Stimulated activated CD8-positive, alpha-beta memory T cell treated with anti-CD3 and anti-CD28 coated beads, Interleukin-4, amount 100 ng/mL, for 1 hour (primary cell): ENCODE results near the gene PAK2.
"Not testable (repeated sequence)": the region's sequence is repeated elsewhere in the genome, so short reads cannot be mapped to it uniquely, and the experiment has no call there.

Experiments used
- DNase-seq, 2 donors: peaks; one replicate each; pipeline ENCODE4 v3.0.0-alpha.2; 2020; ENCODE audit warnings: low read depth in 2 of 2, low spot score in 1 of 2

PAK2 gene

DNA sequence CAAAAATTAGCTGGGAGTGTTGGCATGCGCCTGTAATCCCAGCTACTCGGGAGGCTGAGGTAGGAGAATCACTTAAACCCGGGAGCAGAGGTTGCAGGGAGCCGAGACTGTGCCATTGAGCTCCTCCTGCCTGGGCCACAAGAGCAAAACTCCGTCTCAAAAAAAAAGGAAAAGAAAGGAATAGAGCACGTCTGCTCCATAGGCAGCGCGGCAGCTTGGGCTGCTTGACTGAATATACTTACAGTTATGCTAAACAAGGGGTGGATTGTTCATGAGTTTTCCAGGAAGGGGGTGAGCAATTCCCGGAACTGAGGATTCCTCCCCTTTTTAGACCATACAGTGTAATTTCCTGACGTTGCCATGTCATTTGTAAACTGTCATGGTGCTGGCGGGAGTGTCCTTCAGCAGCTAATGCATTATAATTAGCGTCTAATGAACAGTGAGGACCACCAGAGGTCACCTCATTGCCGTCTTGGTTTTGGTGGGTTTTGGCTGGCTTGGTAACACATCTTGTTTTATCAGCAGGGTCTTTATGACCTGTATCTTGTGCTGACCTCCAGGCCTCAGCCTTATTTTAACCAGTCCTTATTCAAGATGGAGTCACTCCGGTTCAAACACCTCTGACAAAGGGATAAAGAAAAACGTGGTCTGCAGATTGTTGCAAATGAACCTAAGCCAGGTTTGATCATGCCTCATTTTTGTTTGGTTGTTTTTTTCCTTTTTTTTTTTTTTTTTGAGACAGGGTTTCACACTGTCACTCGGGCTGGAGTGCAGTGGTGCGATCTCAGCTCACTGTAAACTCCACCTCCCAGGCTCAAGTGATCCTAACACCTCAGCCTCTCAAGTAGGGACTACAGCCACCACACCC, 103.1 kb downstream of the PAK2 start:
- no peak for DNase-seq

DNA sequence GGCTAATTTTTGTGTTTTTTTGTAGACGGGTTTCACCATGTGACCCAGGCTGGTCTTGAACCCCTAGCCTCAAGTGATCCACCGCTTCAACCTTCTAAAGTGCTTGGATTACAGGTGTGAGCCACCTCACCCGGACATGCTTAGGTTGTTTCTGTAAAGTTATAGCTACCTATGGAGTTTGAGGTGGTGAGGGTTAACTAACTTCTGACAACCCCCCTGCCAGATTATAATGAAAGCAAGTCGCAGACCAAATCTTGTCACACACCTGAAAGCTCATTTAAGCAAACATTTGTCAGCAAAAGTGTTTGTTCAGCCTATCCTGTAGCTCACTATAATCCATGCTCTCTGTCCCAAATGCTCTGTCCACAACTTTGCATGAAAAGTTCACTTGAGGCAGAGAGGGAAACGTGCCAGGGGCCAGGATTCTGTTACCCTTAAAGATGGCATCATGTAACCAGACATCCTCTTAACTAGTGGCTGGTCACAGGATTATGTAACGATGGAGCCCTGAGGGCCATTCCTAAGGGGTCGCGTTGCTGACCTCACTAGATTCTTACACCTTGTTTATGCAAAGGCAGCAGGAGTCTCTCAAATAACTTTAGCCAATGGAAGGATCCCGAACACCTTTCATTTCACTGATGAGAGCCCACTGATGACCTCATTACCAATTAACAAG, 103.9 kb downstream of the PAK2 start:
- no peak for DNase-seq

DNA sequence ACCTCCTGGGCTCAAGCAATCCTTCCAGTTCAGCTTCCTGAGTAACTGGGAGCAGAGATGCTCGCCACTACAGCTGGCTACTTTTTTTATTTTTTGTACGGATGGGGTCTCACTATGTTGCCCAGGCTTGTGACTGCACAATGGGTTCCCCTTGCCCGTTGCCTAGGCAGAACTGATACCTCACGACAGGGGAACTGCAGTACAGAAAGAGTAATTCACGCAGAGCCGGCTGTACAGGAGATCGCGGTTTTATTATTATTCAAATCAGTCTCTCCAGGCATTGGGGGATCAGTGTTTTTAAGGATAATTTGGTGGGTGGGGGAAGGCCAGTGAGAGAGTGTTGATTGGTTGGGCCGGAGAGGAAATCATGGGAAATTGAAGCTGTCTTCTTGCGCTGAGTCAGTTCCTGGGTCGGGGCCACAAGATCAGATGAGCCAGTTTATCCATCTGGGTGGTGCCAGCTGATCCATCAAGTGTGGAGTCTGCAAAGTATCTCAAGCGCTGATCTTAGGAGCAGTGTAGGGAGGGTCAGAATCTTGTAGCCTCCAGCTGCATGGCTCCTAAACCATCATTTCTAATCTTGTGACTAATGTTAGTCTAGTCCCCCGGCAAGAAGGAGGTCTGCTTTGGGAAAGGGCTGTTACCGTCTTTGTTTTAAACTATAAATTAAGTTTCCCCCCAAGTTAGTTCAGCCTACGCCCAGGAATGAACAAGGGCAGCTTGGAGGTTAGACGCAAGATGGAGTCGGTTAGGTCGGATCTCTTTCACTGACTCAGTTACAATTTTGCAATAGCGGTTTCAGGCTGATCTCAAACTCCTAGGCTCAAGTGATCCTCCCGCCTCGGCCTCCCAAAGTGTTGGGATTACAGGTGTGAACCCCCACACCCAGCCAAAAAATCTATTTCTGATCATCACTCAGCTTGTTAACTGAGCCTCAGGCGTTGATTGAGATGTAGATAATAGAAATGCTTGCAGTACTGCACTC, 104.9 kb downstream of the PAK2 start:
- DNase-seq = not testable (repeated sequence)

DNA sequence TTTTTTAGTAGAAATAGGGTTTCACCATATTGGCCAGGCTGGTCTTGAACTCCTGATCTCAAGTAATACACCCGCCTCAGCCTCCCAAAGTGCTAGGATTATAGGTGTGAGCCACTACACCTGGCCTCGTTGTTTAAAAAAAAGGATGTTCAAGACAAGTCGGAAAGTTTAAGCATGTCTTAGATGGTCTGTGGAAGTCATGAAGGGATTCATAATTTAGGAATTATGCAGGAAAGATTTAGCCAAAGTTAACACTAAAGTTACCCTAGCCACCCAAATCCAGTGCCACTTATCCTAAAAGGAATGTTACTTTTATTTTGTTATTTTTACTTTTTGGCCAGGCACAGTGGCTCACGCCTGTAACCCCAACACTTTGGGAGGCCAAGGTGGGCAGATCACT, 108.7 kb downstream of the PAK2 start:
- DNase-seq = not testable (repeated sequence)

DNA sequence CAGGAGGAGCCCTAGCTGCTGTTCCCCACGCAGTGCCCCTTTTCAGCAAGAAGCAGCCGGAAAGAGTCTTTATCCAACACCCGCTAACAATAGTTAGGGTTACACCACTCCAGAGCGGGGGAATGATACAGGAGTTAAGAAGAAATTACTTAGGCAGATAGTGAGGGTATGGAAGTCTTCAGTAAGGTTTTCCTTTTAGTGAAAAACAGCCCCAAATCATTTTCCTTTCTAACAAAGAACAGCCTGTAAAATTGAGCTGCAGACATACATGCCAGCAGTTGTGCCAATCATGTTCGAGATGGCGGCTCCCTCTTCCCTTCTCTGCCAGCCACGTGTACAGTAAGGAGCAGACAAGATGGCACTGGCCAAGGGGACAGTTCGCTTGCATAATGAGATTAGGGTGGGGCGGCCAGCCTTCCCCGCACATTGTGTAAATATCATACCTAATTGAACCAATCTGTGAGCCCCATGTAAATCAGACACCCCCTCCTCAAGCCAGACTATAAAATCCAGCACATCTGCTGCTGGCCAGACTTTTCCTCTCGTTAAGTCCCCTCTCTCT, 109.6 kb downstream of the PAK2 start:
- DNase-seq = no peak

DNA sequence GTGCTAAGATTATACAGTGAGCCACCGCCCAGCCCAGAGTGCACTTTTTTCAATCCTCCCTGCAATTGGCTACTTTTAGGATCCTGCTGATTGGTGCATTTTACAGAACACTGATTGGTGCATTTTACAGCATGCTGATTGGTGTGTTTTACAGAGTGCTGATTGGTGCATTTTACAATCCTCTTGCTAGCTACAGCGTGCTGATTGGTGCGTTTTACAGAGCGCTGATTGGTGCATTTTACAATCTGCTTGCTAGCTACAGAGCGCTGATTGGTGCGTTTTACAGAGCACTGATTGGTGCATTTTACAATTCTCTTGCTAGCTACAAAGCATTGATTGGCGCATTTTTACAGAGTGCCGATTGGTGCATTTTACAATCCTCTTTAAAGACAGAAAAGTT, 123.3 kb downstream of the PAK2 start:
- DNase-seq = not testable (repeated sequence)

DNA sequence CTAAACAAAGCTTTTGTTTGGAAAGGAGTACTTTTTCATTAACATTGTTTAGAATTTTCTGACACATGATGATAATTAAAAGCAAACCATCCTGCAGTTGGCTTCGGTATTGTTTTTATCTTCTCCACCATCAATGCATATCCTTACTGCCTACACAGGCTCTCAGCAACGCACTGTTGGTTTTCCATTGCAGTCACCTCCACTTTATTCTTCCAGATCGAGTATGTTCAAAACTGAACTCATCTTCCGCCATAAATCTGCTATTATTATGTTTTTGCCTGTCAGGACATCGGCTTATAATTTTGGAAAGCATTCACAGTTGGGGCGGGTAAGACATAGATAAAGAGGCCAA, 127.5 kb downstream of the PAK2 start:
- DNase-seq = no peak

DNA sequence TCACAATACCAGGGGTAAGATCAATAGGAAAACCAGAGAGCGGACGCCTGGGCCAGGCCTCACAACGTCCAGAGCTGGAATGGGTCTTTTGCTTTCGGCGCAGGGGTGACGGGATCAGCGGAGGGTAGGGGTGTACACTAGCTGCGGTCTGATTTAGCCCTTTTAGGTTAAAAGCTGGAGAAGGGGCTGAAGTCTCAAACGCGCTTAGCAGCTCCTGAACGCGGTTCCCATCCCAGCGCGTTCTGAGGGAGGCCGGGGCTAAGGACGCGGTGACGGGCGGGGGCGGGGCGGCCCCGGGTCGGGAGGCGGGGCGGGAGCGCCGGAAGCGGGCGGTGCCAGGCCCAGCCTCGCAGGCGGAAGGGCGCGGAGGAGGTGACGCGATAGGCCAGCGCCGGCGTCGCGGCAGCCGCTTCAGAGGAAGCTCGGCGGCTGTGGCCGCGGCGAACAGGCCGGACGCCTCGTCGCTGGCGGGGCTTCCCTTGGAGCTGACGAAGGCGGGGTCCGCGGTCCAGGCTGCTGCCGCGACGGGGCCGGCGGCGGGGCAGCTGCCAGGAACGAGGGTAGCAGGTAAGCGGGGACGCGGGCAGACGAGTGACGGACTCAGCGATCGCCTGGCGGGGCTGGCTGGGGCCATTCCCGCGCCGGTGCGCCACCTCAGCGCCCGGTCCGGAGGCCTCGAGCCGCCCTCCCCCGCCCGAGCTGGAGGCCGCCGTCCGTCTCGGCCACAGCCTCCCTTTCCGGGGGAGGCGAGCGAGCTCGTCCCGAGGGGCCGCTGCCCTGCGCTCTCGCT, 128.0 kb downstream of the PAK2 start, which contains the start of gene SENP5:
Gene SENP5, plus strand, starts transcription at position 414 of the 790 bp plus-strand sequence. CDS start 17,262 bp downstream, outside the sequence.
- DNase-seq = peak; percentile 71 to 75

DNA sequence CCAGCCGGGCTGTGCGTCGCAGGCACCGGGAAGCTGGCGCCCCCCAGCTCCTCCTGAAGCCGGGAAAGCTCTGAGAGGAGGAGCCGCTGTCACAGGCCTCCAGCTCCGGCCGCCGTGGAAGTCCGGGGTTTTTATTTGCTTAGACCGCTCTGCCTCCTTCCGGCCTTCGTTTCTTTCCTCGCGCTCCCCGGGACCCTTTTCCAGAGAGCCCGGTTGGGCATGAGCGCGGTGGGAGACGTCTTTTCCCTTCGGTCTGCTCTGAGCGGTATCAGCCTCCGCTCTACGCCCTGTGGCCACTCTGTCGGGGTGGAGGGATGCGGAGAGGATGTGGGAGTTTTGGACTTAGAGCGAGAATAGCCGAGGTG, 128.6 kb downstream of the PAK2 start:
- peak in 1 of 2 donors; percentile 0 for DNase-seq

DNA sequence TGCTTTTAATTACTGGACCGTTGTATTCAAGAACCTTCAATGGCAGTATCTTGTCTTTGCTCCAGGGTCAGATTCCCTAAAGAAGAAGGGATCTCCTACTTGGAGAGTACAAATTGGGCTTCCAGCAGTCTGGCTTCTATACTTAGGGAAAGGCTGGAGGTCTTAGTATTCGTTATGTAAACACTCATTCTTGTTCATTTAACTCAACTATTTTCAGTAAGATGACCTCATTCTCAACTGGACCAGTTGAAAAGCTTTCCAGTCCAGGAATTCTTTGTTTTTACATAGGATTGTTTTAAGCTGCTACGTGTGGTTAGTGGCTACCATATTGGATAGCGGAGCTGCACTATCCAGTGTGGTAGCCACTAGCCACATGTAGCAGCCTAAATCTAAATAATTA, 132.7 kb downstream of the PAK2 start:
- DNase-seq = no peak

DNA sequence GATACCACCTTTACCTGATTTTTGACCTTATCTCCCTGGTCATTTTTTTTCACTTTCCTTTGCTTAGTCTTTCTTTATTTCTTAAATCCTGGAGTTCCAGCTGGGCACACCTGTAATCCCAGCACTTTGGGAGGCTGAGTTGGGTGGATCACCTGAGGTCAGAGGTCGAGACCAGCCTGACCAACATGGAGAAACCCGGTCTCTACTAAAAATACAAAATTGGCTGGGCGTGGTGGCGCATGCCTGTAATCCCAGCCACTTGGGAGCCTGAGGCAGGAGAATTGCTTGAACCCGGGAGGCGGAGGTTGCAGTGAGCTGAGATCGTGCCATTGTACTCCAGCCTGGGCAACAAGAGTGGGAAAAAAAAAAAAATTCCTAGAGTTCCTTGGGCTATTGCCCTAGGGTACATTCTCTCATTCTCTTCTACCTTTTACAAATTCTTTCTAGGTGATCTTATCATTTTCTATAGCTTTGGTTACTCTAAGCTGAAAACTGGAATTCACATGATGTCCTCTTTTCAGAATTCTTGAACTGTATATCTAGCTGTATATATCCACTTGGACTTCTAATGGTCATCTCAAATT, 134.9 kb downstream of the PAK2 start:
- DNase-seq = not testable (repeated sequence)

DNA sequence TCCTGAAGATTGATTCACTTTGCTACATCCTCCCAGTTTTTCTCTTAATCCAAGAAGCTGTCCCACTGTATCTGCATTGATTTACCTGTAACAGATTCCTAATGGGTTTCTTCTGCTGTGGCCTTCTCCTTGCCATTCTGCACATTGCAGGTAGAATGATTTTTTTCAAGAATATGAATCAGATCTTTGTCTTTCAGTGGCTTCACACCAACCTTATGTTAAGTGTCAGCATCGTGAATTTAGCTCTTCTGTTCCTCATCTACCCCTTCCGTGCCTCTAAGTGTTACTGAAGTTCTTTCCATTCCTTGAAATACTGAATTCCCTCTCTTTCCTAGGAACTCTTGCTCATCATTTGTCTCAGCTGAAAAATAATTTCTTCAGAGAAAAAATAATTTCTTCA, 135.6 kb downstream of the PAK2 start:
- no peak for DNase-seq
